Brain microvascular endothelial cell (primary cell): ENCODE measurements around the gene LINC00237.

Experiments
- DNase-seq: peaks from one replicate; pipeline ENCODE4 v3.0.0-alpha.2; 2020
- H3K27ac ChIP-seq: fragments of 250-450 bp; sonication (Bioruptor Pico); 2 replicates; pipeline ENCODE4 v1.5.1; 2020; ENCODE audit warnings: mild to moderate bottlenecking, moderate library complexity
- H3K27me3 ChIP-seq: fragments of 250-450 bp; sonication (Bioruptor Pico); replicated peaks from 2 replicates; pipeline ENCODE4 v1.5.1; 2020; ENCODE audit warnings: mild to moderate bottlenecking
- H3K36me3 ChIP-seq: fragments of 250-450 bp; sonication (Bioruptor Pico); replicated peaks from 2 replicates; pipeline ENCODE4 v1.5.1; 2020; ENCODE audit warnings: mild to moderate bottlenecking
- H3K4me3 ChIP-seq: 2 replicates; pipeline ENCODE4 v1.5.1; 2011; ENCODE audit warnings: low read depth, mild to moderate bottlenecking, control low read depth, low read length, moderate library complexity
- in situ Hi-C: cut with HindIII; loops from 2 replicates; pipeline ENCODE4 v1.10.0; 2017; ENCODE audit warnings: low sequenced_read_pairs, low pct_ligation_motif_present
- TF ChIP-seq, protein P1 (sequence below): IDR thresholded peaks from 2 replicates; pipeline ENCODE4 v1.5.1; 2011; ENCODE audit warnings: low read depth, mild to moderate bottlenecking, moderate library complexity, low read length, control low read depth, inconsistent platforms; ENCODE audit errors: missing control alignments

The LINC00237 gene

DNA sequence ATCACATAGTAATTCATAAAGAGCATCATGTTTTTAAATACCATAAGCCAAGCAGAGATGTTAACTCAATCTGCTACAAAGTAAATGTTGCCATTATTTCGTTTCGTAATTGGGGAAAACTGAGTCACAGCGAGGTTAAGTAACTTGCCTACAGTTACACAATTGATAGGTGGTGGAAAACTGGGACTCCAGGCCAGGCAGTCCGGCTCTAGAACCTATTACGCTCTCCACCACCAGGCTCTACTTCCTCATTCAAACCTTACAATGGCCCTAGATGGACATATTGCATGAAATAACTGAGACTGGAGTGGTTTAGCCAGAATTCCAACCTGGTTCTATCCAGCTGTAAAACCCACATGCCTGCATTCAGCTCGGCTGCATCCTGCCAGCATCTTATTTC lies 58.2 kb downstream of the LINC00237 start:
- Histone ChIP-seq H3K36me3 (no peaks in the 10 kb centered on the region), H3K27ac (no peak overlapping the region), H3K27me3 (no peaks in the 10 kb centered on the region), H3K4me3 (no peak overlapping the region)
- no peak for DNase-seq
- TF ChIP-seq, protein P1, sequence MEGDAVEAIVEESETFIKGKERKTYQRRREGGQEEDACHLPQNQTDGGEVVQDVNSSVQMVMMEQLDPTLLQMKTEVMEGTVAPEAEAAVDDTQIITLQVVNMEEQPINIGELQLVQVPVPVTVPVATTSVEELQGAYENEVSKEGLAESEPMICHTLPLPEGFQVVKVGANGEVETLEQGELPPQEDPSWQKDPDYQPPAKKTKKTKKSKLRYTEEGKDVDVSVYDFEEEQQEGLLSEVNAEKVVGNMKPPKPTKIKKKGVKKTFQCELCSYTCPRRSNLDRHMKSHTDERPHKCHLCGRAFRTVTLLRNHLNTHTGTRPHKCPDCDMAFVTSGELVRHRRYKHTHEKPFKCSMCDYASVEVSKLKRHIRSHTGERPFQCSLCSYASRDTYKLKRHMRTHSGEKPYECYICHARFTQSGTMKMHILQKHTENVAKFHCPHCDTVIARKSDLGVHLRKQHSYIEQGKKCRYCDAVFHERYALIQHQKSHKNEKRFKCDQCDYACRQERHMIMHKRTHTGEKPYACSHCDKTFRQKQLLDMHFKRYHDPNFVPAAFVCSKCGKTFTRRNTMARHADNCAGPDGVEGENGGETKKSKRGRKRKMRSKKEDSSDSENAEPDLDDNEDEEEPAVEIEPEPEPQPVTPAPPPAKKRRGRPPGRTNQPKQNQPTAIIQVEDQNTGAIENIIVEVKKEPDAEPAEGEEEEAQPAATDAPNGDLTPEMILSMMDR, result no peak
- in situ Hi-C loops, result no loop called here

DNA sequence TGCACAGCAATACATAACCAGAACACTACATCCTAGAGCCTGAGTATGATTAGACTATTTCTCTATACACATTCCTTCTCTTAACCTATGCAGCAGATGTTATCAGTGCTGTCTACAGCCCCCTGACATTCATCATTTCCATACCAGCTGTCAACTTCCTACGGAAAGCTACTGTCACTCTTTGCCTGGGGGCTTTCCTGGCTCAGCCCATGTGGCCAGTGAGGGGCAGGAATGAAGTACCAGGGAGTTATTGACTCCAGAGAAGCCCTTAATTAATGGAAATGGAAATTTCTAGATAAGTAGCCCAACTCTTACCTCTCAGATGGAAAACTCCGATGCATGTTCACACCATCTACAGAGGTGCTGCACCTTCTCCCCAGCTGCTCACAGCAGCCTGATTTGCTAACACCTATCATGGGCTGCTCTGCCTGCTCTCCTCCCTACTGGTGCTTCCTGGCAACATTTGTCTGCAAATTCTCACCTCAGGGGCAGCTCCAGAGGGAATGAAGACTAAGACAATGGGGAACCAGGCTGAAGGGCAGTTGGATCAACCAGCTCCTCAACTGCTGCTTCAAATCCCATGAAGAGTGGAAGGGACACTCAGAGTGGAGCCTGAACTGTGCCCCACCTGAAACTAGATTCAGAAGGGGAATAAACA lies 59.6 kb downstream of the LINC00237 start:
- in situ Hi-C loops, result no loop called here
- H3K27me3 ChIP-seq, result no peaks in the 10 kb centered on the region
- no peak for DNase-seq
- H3K27ac ChIP-seq, result no peak overlapping the region
- H3K4me3 ChIP-seq, result no peak overlapping the region
- no peaks in the 10 kb centered on the region for H3K36me3 ChIP-seq
- TF ChIP-seq, protein P1, result no peak
